ENCODE measurements around the gene PXDC1.

- TF ChIP-seq RAD21 (conservative IDR thresholded peaks at IDR 0.05) (no peak), CTCF (IDR thresholded peaks at IDR 0.05; ENCODE audit: poor library complexity, severe bottlenecking) (no peak)
Observed at GRCh38 chr6:3794092-3794491, 42.6 kb upstream of the PXDC1 start.

All from neural cell (in vitro differentiated cells).